ENCODE data around the gene LNX1.

Gene LNX1

GRCh38 chr4:53511014-53511413 lies 80.3 kb downstream of the LNX1 start:
- in situ Hi-C loops (cut with HindIII; ENCODE audit: low pct_unique_long_range_greater_than_20kb, low sequenced_read_pairs) = no loop called here
- no peak for DNase-seq (ENCODE audit: low read depth in 1 of 2, low spot score in 1 of 2)
- no peak for TF ChIP-seq JUND (IDR thresholded peaks at IDR 0.05; ENCODE audit: low read depth)

- no peak for DNase-seq (ENCODE audit: low read depth in 1 of 2, low spot score in 1 of 2)
- TF ChIP-seq JUND (IDR thresholded peaks at IDR 0.05; ENCODE audit: low read depth) = no peak
- in situ Hi-C loops (cut with HindIII; ENCODE audit: low pct_unique_long_range_greater_than_20kb, low sequenced_read_pairs) = no loop called here
Measured at GRCh38 chr4:53510321-53510720, 81.0 kb downstream of the LNX1 start.

DNA sequence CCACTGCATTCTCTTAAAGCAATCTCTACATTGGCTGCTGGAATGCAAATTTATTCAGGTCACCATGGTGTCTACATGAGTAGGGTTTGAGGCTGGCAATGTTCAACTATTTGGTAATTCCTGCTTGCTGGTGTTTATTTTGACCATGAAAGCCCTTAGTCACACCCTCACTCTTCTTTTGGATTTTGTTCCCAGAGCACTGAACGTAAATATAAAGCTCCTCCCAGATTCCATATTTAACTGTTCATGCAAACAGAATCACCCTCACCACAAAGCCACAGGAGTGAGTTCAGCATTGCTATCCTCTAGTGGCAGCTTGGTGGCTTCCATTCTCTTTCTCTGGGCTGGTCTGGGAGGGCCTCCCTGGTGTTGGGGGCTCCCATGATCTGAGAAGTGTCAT lies 82.8 kb downstream of the LNX1 start:
- DNase-seq (ENCODE audit: low read depth in 1 of 2, low spot score in 1 of 2) = peak in 1 of 2 experiments; percentile 7
- in situ Hi-C loops (cut with HindIII; ENCODE audit: low pct_unique_long_range_greater_than_20kb, low sequenced_read_pairs) = no loop called here
- TF ChIP-seq JUND (IDR thresholded peaks at IDR 0.05; ENCODE audit: low read depth) = no peak

DNA sequence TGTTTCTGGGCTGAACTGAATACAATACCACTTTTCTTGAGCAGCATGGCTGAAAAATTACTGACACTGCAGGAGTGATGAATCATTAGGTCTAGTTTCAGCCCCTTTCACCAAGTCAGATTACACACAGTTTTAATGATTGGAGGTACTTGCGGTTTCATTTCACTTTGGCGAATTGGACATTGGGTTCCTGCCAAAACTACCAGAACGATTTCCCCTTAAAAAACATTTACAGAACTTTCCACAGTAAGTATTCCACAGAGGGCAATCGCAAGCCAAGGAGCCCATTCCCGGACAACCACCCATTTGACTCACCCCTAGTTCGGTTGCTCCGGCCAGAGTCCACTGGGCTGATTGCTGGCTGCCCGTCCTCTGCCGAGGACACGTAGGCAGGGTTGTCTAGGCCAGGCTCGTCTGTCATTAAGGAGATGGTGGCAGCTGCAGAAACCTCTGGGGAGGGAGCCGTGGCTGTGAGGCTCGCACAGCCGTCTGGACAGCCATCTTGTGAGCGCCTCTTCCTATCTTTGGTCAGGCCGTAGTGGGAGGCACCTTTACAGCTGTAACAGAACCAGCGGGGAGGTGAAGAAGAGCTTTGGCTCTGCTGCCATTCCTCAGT lies 83.5 kb downstream of the LNX1 start:
- no peak for TF ChIP-seq JUND (IDR thresholded peaks at IDR 0.05; ENCODE audit: low read depth)
- no peak for DNase-seq (ENCODE audit: low read depth in 1 of 2, low spot score in 1 of 2)
- in situ Hi-C loops (cut with HindIII; ENCODE audit: low pct_unique_long_range_greater_than_20kb, low sequenced_read_pairs) = no loop called here

DNA sequence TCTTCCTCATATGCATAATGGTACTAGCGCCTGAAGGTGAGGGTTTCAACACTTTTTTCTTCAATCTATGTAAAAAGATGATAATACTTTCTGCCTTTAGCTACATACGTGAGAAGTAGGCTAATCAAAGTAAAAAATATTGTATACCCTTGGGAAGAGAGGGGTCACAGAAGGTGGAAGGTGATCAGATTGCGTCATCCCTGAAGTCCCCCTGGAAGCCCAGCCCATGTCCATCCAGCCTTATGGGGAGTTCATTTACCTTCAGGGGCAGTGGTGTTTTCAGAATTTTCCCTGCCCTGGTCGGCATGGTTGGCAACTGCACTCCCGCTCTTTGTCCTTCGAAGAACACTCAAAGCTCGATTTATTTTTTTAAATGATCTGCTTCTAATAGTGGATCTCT lies 84.2 kb downstream of the LNX1 start:
- in situ Hi-C loops (cut with HindIII; ENCODE audit: low pct_unique_long_range_greater_than_20kb, low sequenced_read_pairs) = no loop called here
- no peak for TF ChIP-seq JUND (IDR thresholded peaks at IDR 0.05; ENCODE audit: low read depth)
- DNase-seq (ENCODE audit: low read depth in 1 of 2, low spot score in 1 of 2) = no peak

DNA sequence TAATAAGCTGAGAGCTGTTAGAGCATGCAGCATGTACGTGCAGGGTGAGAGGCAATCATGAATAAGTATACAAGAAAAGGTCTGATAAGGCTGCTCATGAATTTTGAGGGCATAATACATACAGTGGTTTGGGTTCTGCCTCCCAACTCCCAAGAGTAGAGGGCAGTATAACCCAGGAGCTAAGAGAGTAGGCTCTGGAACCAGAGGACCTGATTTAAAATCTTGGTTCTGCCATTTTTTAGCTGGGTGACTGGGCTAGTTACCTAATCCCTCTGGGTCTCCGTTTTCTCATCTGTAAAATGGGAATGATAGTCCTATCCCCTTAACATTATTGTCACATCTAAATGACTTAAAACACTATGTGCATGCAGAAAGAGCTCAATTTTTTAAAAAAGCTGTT lies 85.3 kb downstream of the LNX1 start:
- no peak for TF ChIP-seq JUND (IDR thresholded peaks at IDR 0.05; ENCODE audit: low read depth)
- peak in 1 of 2 experiments; percentile 40 for DNase-seq (ENCODE audit: low read depth in 1 of 2, low spot score in 1 of 2)
- in situ Hi-C loops (cut with HindIII; ENCODE audit: low pct_unique_long_range_greater_than_20kb, low sequenced_read_pairs) = no loop called here

- TF ChIP-seq JUND (IDR thresholded peaks at IDR 0.05; ENCODE audit: low read depth) = no peak
- no peak for DNase-seq (ENCODE audit: low read depth in 1 of 2, low spot score in 1 of 2)
- in situ Hi-C loops (cut with HindIII; ENCODE audit: low pct_unique_long_range_greater_than_20kb, low sequenced_read_pairs) = no loop called here
Measured at GRCh38 chr4:53502094-53502493, 89.2 kb downstream of the LNX1 start.

- no peak for TF ChIP-seq JUND (IDR thresholded peaks at IDR 0.05; ENCODE audit: low read depth)
- in situ Hi-C loops (cut with HindIII; ENCODE audit: low pct_unique_long_range_greater_than_20kb, low sequenced_read_pairs) = no loop called here
- no peak for DNase-seq (ENCODE audit: low read depth in 1 of 2, low spot score in 1 of 2)
Measured at GRCh38 chr4:53501561-53501960, 89.7 kb downstream of the LNX1 start.

GRCh38 chr4:53500546-53500945 lies 90.7 kb downstream of the LNX1 start:
- DNase-seq (ENCODE audit: low read depth in 1 of 2, low spot score in 1 of 2) = no peak
- in situ Hi-C loops (cut with HindIII; ENCODE audit: low pct_unique_long_range_greater_than_20kb, low sequenced_read_pairs) = no loop called here
- no peak for TF ChIP-seq JUND (IDR thresholded peaks at IDR 0.05; ENCODE audit: low read depth)

DNA sequence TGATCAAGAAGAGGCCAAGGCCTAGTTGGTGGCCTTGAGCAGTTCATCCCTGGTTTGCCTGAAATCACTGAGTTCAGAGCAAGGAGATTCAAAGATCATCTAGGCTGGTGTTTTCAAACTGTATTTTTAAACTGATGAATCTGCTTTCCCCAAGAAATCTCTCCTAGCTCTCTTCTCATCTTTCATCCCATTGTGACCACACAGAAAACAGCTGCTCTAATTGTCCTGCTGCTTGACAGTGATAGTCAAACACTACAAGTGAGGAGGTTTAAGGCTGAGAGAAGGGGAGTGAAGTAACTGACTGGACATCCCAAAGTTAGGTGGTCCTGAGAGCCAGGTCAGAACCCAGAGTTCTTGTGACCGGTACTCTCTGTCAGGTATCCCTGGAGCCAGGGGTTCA lies 91.5 kb downstream of the LNX1 start:
- no peak for TF ChIP-seq JUND (IDR thresholded peaks at IDR 0.05; ENCODE audit: low read depth)
- in situ Hi-C loops (cut with HindIII; ENCODE audit: low pct_unique_long_range_greater_than_20kb, low sequenced_read_pairs) = no loop called here
- DNase-seq (ENCODE audit: low read depth in 1 of 2, low spot score in 1 of 2) = no peak

- in situ Hi-C loops (cut with HindIII; ENCODE audit: low pct_unique_long_range_greater_than_20kb, low sequenced_read_pairs) = no loop called here
- no peak for DNase-seq (ENCODE audit: low read depth in 1 of 2, low spot score in 1 of 2)
- no peak for TF ChIP-seq JUND (IDR thresholded peaks at IDR 0.05; ENCODE audit: low read depth)
Measured at GRCh38 chr4:53498706-53499105, 92.6 kb downstream of the LNX1 start.

- TF ChIP-seq JUND (IDR thresholded peaks at IDR 0.05; ENCODE audit: low read depth) = no peak
- in situ Hi-C loops (cut with HindIII; ENCODE audit: low pct_unique_long_range_greater_than_20kb, low sequenced_read_pairs) = no loop called here
- DNase-seq (ENCODE audit: low read depth in 1 of 2, low spot score in 1 of 2) = no peak
Measured at GRCh38 chr4:53497487-53498244, 93.6 kb downstream of the LNX1 start.

GRCh38 chr4:53494851-53495250 lies 96.4 kb downstream of the LNX1 start:
- in situ Hi-C loops (cut with HindIII; ENCODE audit: low pct_unique_long_range_greater_than_20kb, low sequenced_read_pairs) = no loop called here
- DNase-seq (ENCODE audit: low read depth in 1 of 2, low spot score in 1 of 2) = no peak
- no peak for TF ChIP-seq JUND (IDR thresholded peaks at IDR 0.05; ENCODE audit: low read depth)
